PC-3 (cell line): ENCODE results near the gene CDC45. TPM values are rescaled to one million over a fixed set of nuclear protein-coding genes. Genes with fewer than 3 reads are reported as not detected.
"Not testable (repeated sequence)": the region's sequence is repeated elsewhere in the genome, so short reads cannot be mapped to it uniquely, and the experiment has no call there.

ENCODE experiments used
- ATAC-seq: fragments of 200-7000 bp; cut with Tn5 transposase; 2 replicates; pipeline ENCODE4 v1.9.1; 2020; ENCODE audit warnings: mild to moderate bottlenecking, moderate library complexity
- BruUV-seq: library from RNA; stranded (reverse); fragments of 400-500 nt; replicated peaks from 2 replicates; lab custom pipeline; 2021; lab: Mats Ljungman, UMichigan
- CTCF ChIA-PET: fragments of 300-600 bp; sonication (Branson Sonifier 250); formaldehyde crosslinking; loops from one replicate; lab custom pipeline; 2022; ENCODE audit warnings: antibody characterized with exemption; lab: Charles Lee
- POLR2A ChIA-PET: fragments of 300-600 bp; sonication (Branson Sonifier 250); formaldehyde crosslinking; loops from one replicate; lab custom pipeline; 2022; ENCODE audit warnings: antibody characterized with exemption; ENCODE audit not compliant: unreplicated experiment; lab: Charles Lee
- DNase-seq: peaks from one replicate; pipeline ENCODE4 v3.0.0-alpha.2; 2015
- H2AFZ ChIP-seq: fragments of 300-600 bp; sonication (generic); 2 replicates; pipeline ENCODE4 v1.6.0; 2016; ENCODE audit warnings: antibody characterized with exemption, low read length
- H3F3A ChIP-seq: fragments of 300-600 bp; sonication (generic); one replicate; pipeline ENCODE4 v1.6.0; 2017; ENCODE audit warnings: antibody characterized with exemption, low read length, control low read depth, mild to moderate bottlenecking; ENCODE audit not compliant: unreplicated experiment
- H3K27ac ChIP-seq: fragments of 300-600 bp; sonication (generic); 2 replicates; pipeline ENCODE4 v1.5.1; 2016; ENCODE audit warnings: mild to moderate bottlenecking, low read length
- H3K27me3 ChIP-seq: fragments of 300-600 bp; sonication (generic); 2 replicates; pipeline ENCODE4 v1.6.1; 2016; ENCODE audit warnings: low read length, mixed read lengths
- H3K36me3 ChIP-seq: fragments of 300-600 bp; sonication (generic); 2 replicates; pipeline ENCODE4 v1.6.1; 2016; ENCODE audit warnings: low read depth, mixed run types, low read length, mixed read lengths
- H3K4me1 ChIP-seq: fragments of 300-600 bp; sonication (generic); 2 replicates; pipeline ENCODE4 v1.5.1; 2016; ENCODE audit warnings: low read length; ENCODE audit not compliant: insufficient read depth
- H3K4me2 ChIP-seq: fragments of 300-600 bp; sonication (generic); 2 replicates; pipeline ENCODE4 v1.6.0; 2016; ENCODE audit warnings: low read length
- H3K4me3 ChIP-seq: fragments of 300-600 bp; sonication (generic); 2 replicates; pipeline ENCODE4 v1.5.1; 2016; ENCODE audit warnings: mild to moderate bottlenecking, low read length, mixed read lengths
- H3K79me2 ChIP-seq: fragments of 300-600 bp; sonication (generic); 2 replicates; pipeline ENCODE4 v1.6.1; 2017; ENCODE audit warnings: low read length, mixed read lengths
- H3K9ac ChIP-seq: fragments of 300-600 bp; sonication (generic); 2 replicates; pipeline ENCODE4 v1.6.0; 2016; ENCODE audit warnings: mild to moderate bottlenecking, low read length
- H3K9me2 ChIP-seq: fragments of 300-600 bp; sonication (generic); replicated peaks from 2 replicates; pipeline ENCODE4 v1.6.1; 2016; ENCODE audit warnings: mixed run types, low read length, mixed read lengths
- H3K9me3 ChIP-seq: fragments of 300-600 bp; sonication (generic); 2 replicates; pipeline ENCODE4 v1.6.1; 2016; ENCODE audit warnings: low read length, mixed read lengths
- H4K20me1 ChIP-seq: fragments of 300-600 bp; sonication (generic); 2 replicates; pipeline ENCODE4 v1.6.1; 2016; ENCODE audit warnings: low read length, mixed read lengths
- CTCF ChIP-seq: fragments of 300-600 bp; sonication (generic); conservative IDR thresholded peaks from 2 replicates; pipeline ENCODE4 v1.5.1; 2017; ENCODE audit warnings: antibody characterized with exemption, low read depth, mild to moderate bottlenecking, low read length
- EZH2 ChIP-seq: fragments of 300-600 bp; sonication (generic); IDR thresholded peaks from one replicate; pipeline ENCODE4 v1.6.1; 2017; ENCODE audit warnings: antibody characterized with exemption, mild to moderate bottlenecking, low read length; ENCODE audit not compliant: unreplicated experiment
- EZH2phosphoT487 ChIP-seq: fragments of 300-600 bp; sonication (generic); IDR thresholded peaks from 2 replicates; pipeline ENCODE4 v1.6.1; 2018; ENCODE audit warnings: mild to moderate bottlenecking, antibody characterized with exemption, low read length, borderline replicate concordance
- intact Hi-C: fragments of 100-400 bp; cut with micrococcal nuclease; formaldehyde crosslinking; loops from 2 replicates; pipeline ENCODE4 v1.9.0; 2023
- total RNA-seq: library from RNA; depleted of rRNA; stranded (reverse); fragments of >200 nt; gene quantifications from 2 replicates; pipeline ENCODE4 v1.2.3, GENCODE V29; 2014

CDC45 gene
- total RNA-seq, 1 experiment from 2014 or later: 70.9 TPM

GRCh38 chr22:19443544-19444211, 36.0 kb upstream of the CDC45 start:
- ATAC-seq (no peak), DNase-seq (no peak)
- ChIA-PET CTCF (no interaction called here), POLR2A (interaction anchor here (0.5 kb wide), 1 partner anchor 20 kb away, joined by 4 read pairs; no protein-coding TSS in a partner anchor)
- no peaks in the 10 kb centered on the region for H3F3A ChIP-seq
- BruUV-seq: no TSS peak
- no peaks in the 10 kb centered on the region for H3K9me3 ChIP-seq
- H3K9ac ChIP-seq: no peak overlapping the region
- H3K27me3 ChIP-seq: no peaks in the 10 kb centered on the region
- no peak overlapping the region for H3K4me3 ChIP-seq
- no peaks in the 10 kb centered on the region; the same call in 1 of the 2 replicates for H3K36me3 ChIP-seq
- H3K4me2 ChIP-seq: no peak overlapping the region
- H3K4me1 ChIP-seq: peaks cover 12% of the 10 kb centered on the region
- TF ChIP-seq EZH2 (no peak), EZH2phosphoT487 (no peak), CTCF (no peak)
- no peaks in the 10 kb centered on the region for H3K9me2 ChIP-seq
- intact Hi-C loops: no loop called here
- no peak overlapping the region for H3K27ac ChIP-seq
- H3K79me2 ChIP-seq: peaks cover 57% of the 10 kb centered on the region
- H2AFZ ChIP-seq: no peak overlapping the region
- H4K20me1 ChIP-seq: no peaks in the 10 kb centered on the region

- intact Hi-C loops, H3K9ac ChIP-seq, H3K27me3 ChIP-seq, POLR2A ChIA-PET, H3F3A ChIP-seq, H3K9me2 ChIP-seq, H3K4me2 ChIP-seq, H2AFZ ChIP-seq, BruUV-seq, H3K4me3 ChIP-seq, H4K20me1 ChIP-seq, H3K36me3 ChIP-seq, DNase-seq, CTCF ChIA-PET, H3K9me3 ChIP-seq, ATAC-seq, H3K27ac ChIP-seq: not testable (repeated sequence)
- Histone ChIP-seq H3K4me1 (peaks cover 12% of the 10 kb centered on the region), H3K79me2 (peaks cover 57% of the 10 kb centered on the region)
These were observed 34.3 kb upstream of the CDC45 start for GRCh38 chr22:19445279-19445982.

GRCh38 chr22:19446603-19447329, 33.0 kb upstream of the CDC45 start:
- H3K79me2 ChIP-seq: peaks cover 50% of the 10 kb centered on the region
- H3K9ac ChIP-seq: peak overlapping the region; percentile 87
- no peaks in the 10 kb centered on the region for H3F3A ChIP-seq
- H3K4me1 ChIP-seq: peaks cover 12% of the 10 kb centered on the region
- H3K9me2 ChIP-seq: no peaks in the 10 kb centered on the region
- ATAC-seq (peak; percentile 18), DNase-seq (no peak)
- TF ChIP-seq CTCF: no peak
- no peak for TF ChIP-seq EZH2phosphoT487
- TF ChIP-seq EZH2: no peak
- POLR2A ChIA-PET: interaction anchor here (0.6 kb wide), 1 partner anchor 156 kb away, joined by 3 read pairs; no protein-coding TSS in a partner anchor
- BruUV-seq: TSS peak; percentile 42
- CTCF ChIA-PET: no interaction called here
- no peaks in the 10 kb centered on the region for H3K9me3 ChIP-seq
- peaks cover 2% of the 10 kb centered on the region; the same call in 1 of the 2 replicates for H3K36me3 ChIP-seq
- intact Hi-C loops: no loop called here
- peak overlapping the region; percentile 64 for H2AFZ ChIP-seq
- no peaks in the 10 kb centered on the region for H4K20me1 ChIP-seq
- no peaks in the 10 kb centered on the region for H3K27me3 ChIP-seq
- peak overlapping the region; percentile 64 for H3K27ac ChIP-seq
- H3K4me2 ChIP-seq: peak overlapping the region; percentile 80
- H3K4me3 ChIP-seq: peak overlapping the region; percentile 97
